Hepatocyte (in vitro differentiated cells): ENCODE results near the gene EPHB4. TPM values are rescaled to one million over a fixed set of nuclear protein-coding genes. Genes with fewer than 3 reads are reported as not detected.

Experiments used
- DNase-seq: peaks from one replicate; pipeline ENCODE4 v3.0.0-alpha.2; 2016; ENCODE audit warnings: low spot score
- H2AFZ ChIP-seq: fragments of 200-600 bp; sonication (generic); 2 replicates; pipeline ENCODE4 v1.6.0; 2016; ENCODE audit warnings: antibody characterized with exemption, mild to moderate bottlenecking
- H3K27ac ChIP-seq: fragments of 200-600 bp; sonication (generic); 2 replicates; pipeline ENCODE4 v1.5.1; 2016; ENCODE audit warnings: mild to moderate bottlenecking
- H3K27me3 ChIP-seq: fragments of 200-600 bp; sonication (generic); 2 replicates; pipeline ENCODE4 v1.6.1; 2016
- H3K36me3 ChIP-seq: fragments of 200-600 bp; sonication (generic); replicated peaks from 2 replicates; pipeline ENCODE4 v1.5.1; 2016; ENCODE audit warnings: low read depth; ENCODE audit not compliant: insufficient read depth
- H3K4me1 ChIP-seq: fragments of 200-600 bp; sonication (generic); 2 replicates; pipeline ENCODE4 v1.5.1; 2016; ENCODE audit warnings: mild to moderate bottlenecking, moderate library complexity; ENCODE audit not compliant: insufficient read depth
- H3K4me2 ChIP-seq: fragments of 200-600 bp; sonication (generic); 2 replicates; pipeline ENCODE4 v1.6.0; 2016
- H3K4me3 ChIP-seq: fragments of 200-600 bp; sonication (generic); 2 replicates; pipeline ENCODE4 v1.5.1; 2016; ENCODE audit warnings: mild to moderate bottlenecking
- H3K79me2 ChIP-seq: fragments of 200-600 bp; sonication (generic); 2 replicates; pipeline ENCODE4 v1.6.0; 2017; ENCODE audit warnings: mild to moderate bottlenecking
- H3K9me2 ChIP-seq: fragments of 200-600 bp; sonication (generic); replicated peaks from 2 replicates; pipeline ENCODE4 v1.6.0; 2017; ENCODE audit warnings: mild to moderate bottlenecking; ENCODE audit not compliant: insufficient read depth
- H3K9me3 ChIP-seq: fragments of 200-600 bp; sonication (generic); 2 replicates; pipeline ENCODE4 v1.5.1; 2016; ENCODE audit warnings: low read depth, mild to moderate bottlenecking
- H4K20me1 ChIP-seq: fragments of 200-600 bp; sonication (generic); 2 replicates; pipeline ENCODE4 v1.6.0; 2016; ENCODE audit warnings: mild to moderate bottlenecking; ENCODE audit not compliant: insufficient read depth, poor library complexity, severe bottlenecking
- EZH2 ChIP-seq: fragments of 200-600 bp; sonication (generic); IDR thresholded peaks from 2 replicates; pipeline ENCODE4 v1.6.1; 2016; ENCODE audit warnings: antibody characterized with exemption, mild to moderate bottlenecking, borderline replicate concordance
- EZH2phosphoT487 ChIP-seq: fragments of 200-600 bp; sonication (generic); IDR thresholded peaks from one replicate; pipeline ENCODE4 v1.6.1; 2018; ENCODE audit warnings: antibody characterized with exemption, mild to moderate bottlenecking, low read depth, moderate library complexity; ENCODE audit not compliant: unreplicated experiment, severe bottlenecking
- WGBS: methylation state at CpG from one replicate; pipeline ENCODE4 v1.1.6; 2016; ENCODE audit warnings: low lambda C conversion rate; ENCODE audit errors: missing lambda C conversion rate; 5-methylcytosine and 5-hydroxymethylcytosine counted together
- polyA plus RNA-seq: library from polyadenylated mRNA; unstranded; fragments of >200 nt; fragmentation: Nextera tagmentation; extraction: Ambion mirVana; gene quantifications from 2 replicates; pipeline ENCODE4 v1.2.1, GENCODE V29; 2016
- total RNA-seq: library from RNA; depleted of rRNA; stranded (reverse); fragments of >200 nt; gene quantifications from 2 replicates; pipeline ENCODE4 v1.2.3, GENCODE V29; 2014
- TF ChIP-seq, protein P1 (sequence below): fragments of 200-600 bp; sonication (generic); IDR thresholded peaks from 2 replicates; pipeline ENCODE4 v1.5.1; 2016; ENCODE audit warnings: antibody characterized with exemption, mild to moderate bottlenecking; ENCODE audit not compliant: poor library complexity

Gene EPHB4
- total and polyA plus RNA-seq, 2 experiments from 2014 or later = 51.6 to 61.1 TPM

DNA sequence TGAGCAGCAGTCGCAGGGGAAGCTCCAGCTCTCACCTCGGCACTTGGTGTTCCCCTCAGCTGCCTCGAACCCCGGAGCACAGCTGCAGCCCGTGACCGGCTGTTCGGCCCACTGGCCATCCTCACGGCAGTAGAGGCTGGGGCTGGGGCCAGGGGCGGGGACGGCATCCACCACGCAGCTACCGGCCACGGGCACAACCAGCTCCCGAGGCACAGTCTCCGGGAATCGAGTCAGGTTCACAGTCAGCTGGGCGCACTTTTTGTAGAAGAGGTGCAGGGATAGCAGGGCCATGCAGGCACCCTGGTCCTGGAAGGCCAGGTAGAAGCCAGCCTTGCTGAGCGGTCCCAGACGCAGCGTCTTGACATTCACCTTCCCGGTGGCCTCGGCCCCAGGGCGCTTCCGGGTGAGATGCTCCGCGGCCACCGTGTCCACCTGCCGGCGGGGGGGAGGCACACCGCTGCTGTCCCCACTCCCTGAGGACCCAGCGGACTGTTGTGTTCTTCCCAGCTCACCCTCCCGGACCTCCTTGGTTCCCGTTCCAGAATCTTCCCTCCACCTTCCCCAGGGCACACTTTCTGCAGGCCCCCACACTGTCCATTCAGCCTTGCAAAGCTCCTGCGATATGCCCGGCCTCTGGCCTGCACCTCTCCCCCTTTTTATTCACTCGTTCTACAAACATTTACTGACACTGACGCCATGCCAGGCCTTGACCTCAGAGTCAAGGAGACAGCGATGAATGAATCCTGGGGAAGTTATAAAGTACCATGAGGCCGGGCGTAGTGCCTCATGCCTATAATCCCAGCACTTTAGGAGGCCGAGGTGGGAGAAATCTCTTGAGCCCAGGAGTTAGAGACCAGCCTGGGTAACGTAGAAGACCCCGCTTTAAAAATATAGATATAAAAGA lies 4.8 kb downstream of the EPHB4 start:
- no peak for DNase-seq
- 91% methylated on average over 26 of the region's 43 CpGs for WGBS
- Histone ChIP-seq H4K20me1 (peaks cover 36% of the 10 kb centered on the region), H3K79me2 (peaks cover 51% of the 10 kb centered on the region), H3K27me3 (no peaks in the 10 kb centered on the region), H3K9me2 (no peaks in the 10 kb centered on the region), H3K4me1 (peaks cover 15% of the 10 kb centered on the region), H2AFZ (no peak overlapping the region), H3K27ac (no peak overlapping the region), H3K4me2 (no peak overlapping the region), H3K4me3 (no peak overlapping the region), H3K36me3 (no peaks in the 10 kb centered on the region), H3K9me3 (no peaks in the 10 kb centered on the region)
- TF ChIP-seq, protein P1, sequence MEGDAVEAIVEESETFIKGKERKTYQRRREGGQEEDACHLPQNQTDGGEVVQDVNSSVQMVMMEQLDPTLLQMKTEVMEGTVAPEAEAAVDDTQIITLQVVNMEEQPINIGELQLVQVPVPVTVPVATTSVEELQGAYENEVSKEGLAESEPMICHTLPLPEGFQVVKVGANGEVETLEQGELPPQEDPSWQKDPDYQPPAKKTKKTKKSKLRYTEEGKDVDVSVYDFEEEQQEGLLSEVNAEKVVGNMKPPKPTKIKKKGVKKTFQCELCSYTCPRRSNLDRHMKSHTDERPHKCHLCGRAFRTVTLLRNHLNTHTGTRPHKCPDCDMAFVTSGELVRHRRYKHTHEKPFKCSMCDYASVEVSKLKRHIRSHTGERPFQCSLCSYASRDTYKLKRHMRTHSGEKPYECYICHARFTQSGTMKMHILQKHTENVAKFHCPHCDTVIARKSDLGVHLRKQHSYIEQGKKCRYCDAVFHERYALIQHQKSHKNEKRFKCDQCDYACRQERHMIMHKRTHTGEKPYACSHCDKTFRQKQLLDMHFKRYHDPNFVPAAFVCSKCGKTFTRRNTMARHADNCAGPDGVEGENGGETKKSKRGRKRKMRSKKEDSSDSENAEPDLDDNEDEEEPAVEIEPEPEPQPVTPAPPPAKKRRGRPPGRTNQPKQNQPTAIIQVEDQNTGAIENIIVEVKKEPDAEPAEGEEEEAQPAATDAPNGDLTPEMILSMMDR = no peak
- TF ChIP-seq EZH2phosphoT487 (no peak), EZH2 (no peak)

DNA sequence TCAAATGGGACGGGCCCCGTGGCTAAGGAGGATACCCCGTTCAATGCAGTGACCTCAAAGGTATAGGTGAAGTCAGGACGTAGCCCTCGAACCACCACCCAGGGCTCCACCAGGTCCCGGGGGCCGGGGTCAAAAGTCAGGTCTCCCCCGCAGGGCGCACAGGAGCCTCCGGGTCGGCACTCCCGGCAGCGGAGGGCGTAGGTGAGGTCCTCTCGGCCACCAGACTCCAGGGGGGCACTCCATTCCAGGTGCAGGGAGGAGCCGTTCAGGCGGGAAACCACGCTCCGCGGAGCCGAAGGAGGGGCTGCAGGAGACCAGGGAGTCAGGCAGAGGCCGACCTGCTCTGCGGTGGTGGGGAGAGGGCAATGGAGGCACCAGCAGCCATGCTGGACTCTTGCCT lies 7.7 kb downstream of the EPHB4 start:
- H3K4me3 ChIP-seq = no peak overlapping the region
- H3K36me3 ChIP-seq = no peaks in the 10 kb centered on the region
- TF ChIP-seq EZH2 (no peak), EZH2phosphoT487 (no peak)
- TF ChIP-seq, protein P1 = no peak
- 97% methylated on average over 23 of the region's 23 CpGs for WGBS
- H3K27ac ChIP-seq = no peak overlapping the region
- peaks cover 3% of the 10 kb centered on the region for H3K4me1 ChIP-seq
- H2AFZ ChIP-seq = no peak overlapping the region
- H3K9me3 ChIP-seq = no peaks in the 10 kb centered on the region
- H4K20me1 ChIP-seq = peaks cover 20% of the 10 kb centered on the region
- DNase-seq = no peak
- peaks cover 32% of the 10 kb centered on the region for H3K79me2 ChIP-seq
- no peaks in the 10 kb centered on the region for H3K27me3 ChIP-seq
- no peaks in the 10 kb centered on the region for H3K9me2 ChIP-seq
- H3K4me2 ChIP-seq = no peak overlapping the region

DNA sequence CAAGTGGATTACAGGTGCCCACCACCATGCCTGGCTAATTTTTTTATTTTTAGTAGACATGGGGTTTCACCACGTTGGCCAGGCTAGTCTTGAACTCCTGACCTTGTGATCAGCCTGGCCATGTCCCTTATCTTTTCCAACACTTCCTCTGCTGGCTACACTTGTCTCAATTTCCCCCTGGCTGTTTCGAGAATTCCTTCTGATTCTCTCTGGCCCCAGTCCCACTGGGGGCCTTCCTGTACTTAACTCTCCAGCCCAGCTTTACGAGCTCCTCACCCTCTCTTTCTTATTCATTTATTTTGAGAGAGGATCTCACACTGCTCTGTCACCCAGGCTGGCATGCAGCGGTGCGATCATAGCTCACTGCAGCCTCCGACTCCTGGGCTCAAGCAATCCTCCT lies 8.5 kb downstream of the EPHB4 start:
- no peaks in the 10 kb centered on the region for H3K9me2 ChIP-seq
- H3K4me3 ChIP-seq = no peak overlapping the region
- no peaks in the 10 kb centered on the region for H3K4me1 ChIP-seq
- no peaks in the 10 kb centered on the region for H3K27me3 ChIP-seq
- WGBS = 94% methylated on average over 6 of the region's 6 CpGs
- no peak overlapping the region for H2AFZ ChIP-seq
- H3K27ac ChIP-seq = no peak overlapping the region
- no peaks in the 10 kb centered on the region for H3K36me3 ChIP-seq
- no peak for DNase-seq
- H3K4me2 ChIP-seq = no peak overlapping the region
- TF ChIP-seq EZH2 = no peak
- H4K20me1 ChIP-seq = peaks cover 12% of the 10 kb centered on the region
- H3K9me3 ChIP-seq = no peaks in the 10 kb centered on the region
- peaks cover 24% of the 10 kb centered on the region for H3K79me2 ChIP-seq

DNA sequence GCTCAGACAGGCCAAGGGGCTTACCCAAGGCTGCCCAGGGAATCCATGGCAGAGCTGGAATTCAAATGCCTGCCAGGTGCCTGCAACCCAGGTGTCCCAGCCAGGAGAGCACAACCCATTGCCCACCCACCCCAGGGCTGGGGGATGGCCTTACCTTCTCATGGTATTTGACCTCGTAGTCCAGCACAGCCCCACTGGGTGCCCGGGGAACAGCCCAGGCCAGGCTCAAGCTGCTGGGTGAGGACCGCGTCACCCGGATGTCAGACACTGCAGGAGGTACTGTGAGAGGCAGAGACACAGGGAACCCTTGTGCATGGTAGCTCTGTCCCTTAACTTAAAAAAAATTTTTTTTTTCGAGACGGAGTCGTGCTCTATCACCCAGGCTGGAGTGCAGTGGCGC lies 9.0 kb downstream of the EPHB4 start:
- Histone ChIP-seq H4K20me1 (peaks cover 8% of the 10 kb centered on the region), H2AFZ (no peak overlapping the region), H3K9me2 (no peaks in the 10 kb centered on the region), H3K79me2 (peaks cover 19% of the 10 kb centered on the region), H3K4me1 (no peaks in the 10 kb centered on the region), H3K4me3 (no peak overlapping the region), H3K27me3 (no peaks in the 10 kb centered on the region), H3K4me2 (no peak overlapping the region), H3K27ac (no peak overlapping the region), H3K36me3 (no peaks in the 10 kb centered on the region), H3K9me3 (no peaks in the 10 kb centered on the region)
- no peak for DNase-seq
- TF ChIP-seq, protein P1 = no peak
- TF ChIP-seq EZH2phosphoT487 (no peak), EZH2 (no peak)
- 98% methylated on average over 9 of the region's 9 CpGs for WGBS
